ENCODE results near the gene IL15RA. TPM values are rescaled to one million over a fixed set of nuclear protein-coding genes. Genes with fewer than 3 reads are reported as not detected.

IL15RA gene
- total and polyA plus RNA-seq, 2 of the 8 experiments (the other 6 are each of a cell fraction or from before 2014, with no cell fraction given): 1.3 to 1.4 TPM

DNA sequence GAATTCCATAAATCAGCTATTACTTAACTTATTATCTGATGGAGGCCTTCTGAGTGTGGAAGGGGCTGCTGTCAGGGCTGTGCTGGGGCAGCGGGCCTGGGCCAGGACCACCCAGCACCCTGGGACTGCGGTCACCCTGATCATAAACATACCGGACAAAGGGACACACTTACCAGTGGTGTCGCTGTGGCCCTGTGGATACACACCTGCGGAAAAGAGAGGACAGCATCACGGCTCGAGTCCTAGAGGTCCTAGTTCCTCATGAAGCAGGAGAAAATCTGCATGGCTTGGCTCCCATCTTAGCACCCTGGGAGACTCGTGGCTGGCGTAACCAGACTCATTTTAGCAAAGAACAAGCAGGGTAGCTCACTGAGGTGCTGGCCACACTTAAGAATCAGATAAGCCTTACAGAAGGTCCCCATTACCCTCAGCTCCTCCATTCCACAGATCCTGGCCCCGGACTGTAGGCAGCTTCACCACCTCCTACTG is 17.7 kb downstream of the IL15RA start:
- Histone ChIP-seq H3K23ac (ENCODE audit: insufficient read length) (no peak overlapping the region), H4K5ac (ENCODE audit: insufficient read length, low read depth, low read length) (no peak overlapping the region), H3K18ac (ENCODE audit: extremely low read depth, low read length) (no peak overlapping the region), H2AK5ac (ENCODE audit: low read depth, low read length) (no peak overlapping the region), H2BK20ac (ENCODE audit: low read length) (no peak overlapping the region), H3K9ac (replicated peaks in 1 of 4; ENCODE audit: extremely low read depth in 1 of 4, low read depth in 3 of 4, low read length in 3 of 4) (no peak overlapping the region), H3K14ac (ENCODE audit: insufficient read length) (no peak overlapping the region), H3K4ac (replicated peaks; ENCODE audit: insufficient read length, low read depth, low read length) (no peak overlapping the region), H2AFZ (ENCODE audit: low read length) (no peak overlapping the region), H3K4me2 (ENCODE audit: insufficient read depth in 1 of 2, low read depth in 2 of 2, low read length in 2 of 2) (no peak overlapping the region), H3K27me3 (replicated peaks in 1 of 4; ENCODE audit: control insufficient read depth in 3 of 4, extremely low read depth in 1 of 4, insufficient read depth in 3 of 4, low read length in 3 of 4) (0 out of 7 replicates have a peak, but pooled peaks cover 0 to 2% (median 0%) of the 10 kb centered on the region in 4 experiments), H3K56ac (replicated peaks; ENCODE audit: insufficient read length, low read depth, low read length) (no peak overlapping the region), H3K9me3 (ENCODE audit: insufficient read depth in 2 of 2, low read depth in 1 of 2, low read length in 1 of 2) (no peaks in the 10 kb centered on the region), H3K79me1 (ENCODE audit: low read depth, low read length) (no peaks in the 10 kb centered on the region), H3K27ac (ENCODE audit: low read depth, low read length) (no peak overlapping the region), H2BK5ac (ENCODE audit: low read depth, low read length) (no peak overlapping the region), H4K91ac (replicated peaks; ENCODE audit: insufficient read length, low read length) (no peak overlapping the region), H3K4me3 (ENCODE audit: extremely low read depth in 1 of 4, insufficient read depth in 2 of 4, low read depth in 3 of 4, low read length in 4 of 4) (no peak overlapping the region), H3K4me1 (replicated peaks in 1 of 4; ENCODE audit: control insufficient read depth in 3 of 4, insufficient read depth in 4 of 4, low read length in 3 of 4) (no peaks in the 10 kb centered on the region), H3K23me2 (ENCODE audit: low read depth, low read length) (no peaks in the 10 kb centered on the region), H3K79me2 (ENCODE audit: control insufficient read depth in 1 of 2, insufficient read depth in 2 of 2, low read length in 2 of 2) (no peaks in the 10 kb centered on the region), H3K36me3 (ENCODE audit: control insufficient read depth in 2 of 4, insufficient read depth in 4 of 4, low read length in 3 of 4) (no peaks in the 10 kb centered on the region), H4K8ac (ENCODE audit: extremely low read depth, insufficient read depth, low read length) (no peak overlapping the region), H2BK12ac (ENCODE audit: low read depth, low read length) (0 out of 2 replicates have a peak overlapping the region, but pooled peaks have one; percentile 17), H2BK15ac (ENCODE audit: low read length) (no peak overlapping the region), H4K20me1 (replicated peaks in 1 of 2; ENCODE audit: control insufficient read depth in 1 of 2, insufficient read depth in 2 of 2, low read length in 2 of 2) (no peaks in the 10 kb centered on the region), H2BK120ac (replicated peaks; ENCODE audit: low read depth, low read length) (no peak overlapping the region)
- ChIA-PET POLR2A (ENCODE audit: partially characterized antibody) (no interaction called here), CTCF (ENCODE audit: partially characterized antibody) (interaction anchor here (1.1 to 2.0 kb wide), 2 partner anchors 12 to 77 kb away, joined by 3 to 7 read pairs; no protein-coding TSS in a partner anchor)
- FAIRE-seq: no peak
- DNase-seq (ENCODE audit: low read depth in 1 of 2, low spot score in 2 of 2): no peak
- TF ChIP-seq GTF2F1 (IDR thresholded peaks at IDR 0.05; ENCODE audit: borderline replicate concordance, low read depth, low read length) (no peak), SIRT6 (IDR thresholded peaks at IDR 0.05; ENCODE audit: low read length) (no peak), SRF (IDR thresholded peaks at IDR 0.05; ENCODE audit: low read depth, low read length) (no peak)
- 80% methylated on average over 10 of the region's 10 CpGs; no CpG with 5 or more reads in 1 of the 2 experiments for WGBS, 2 experiments (ENCODE audit: extremely low coverage in 1 of 2, insufficient coverage in 1 of 2, insufficient read length in 1 of 2, insufficient replicate concordance in 2 of 2, low coverage in 1 of 2, low lambda C conversion rate in 2 of 2, missing lambda C conversion rate in 1 of 2)
